ENCODE data around the gene FGGY. TPM values are rescaled to one million over a fixed set of nuclear protein-coding genes. Genes with fewer than 3 reads are reported as not detected.

The FGGY gene
- total RNA-seq, 1 donor from 2014 or later: 9.0 TPM

DNA sequence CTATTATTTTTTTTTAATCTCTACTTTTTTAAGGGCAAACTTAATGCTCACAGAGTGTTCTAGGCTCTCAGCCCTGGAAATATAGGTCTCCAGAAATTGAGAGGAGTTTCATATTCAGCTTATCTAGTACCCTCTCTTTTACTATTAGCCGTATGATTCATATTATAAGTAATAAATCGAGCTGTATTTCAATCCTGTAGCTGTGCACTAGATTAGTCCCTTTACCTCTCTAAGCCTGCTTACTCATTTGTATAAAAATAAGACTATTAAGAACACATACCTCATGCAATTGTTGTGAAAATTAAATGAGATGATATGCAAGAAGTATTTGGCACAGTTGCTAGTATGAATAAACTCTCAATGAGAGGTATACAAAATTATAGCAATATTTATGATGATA lies 389.7 kb downstream of the FGGY start:
- H3K36me3 Mint-ChIP-seq (ENCODE audit: low read depth): no peaks in the 10 kb centered on the region
- H3K27me3 Mint-ChIP-seq (ENCODE audit: low read depth): peaks cover 2% of the 10 kb centered on the region
- H3K27ac Mint-ChIP-seq (ENCODE audit: unreplicated experiment): no peak overlapping the region
- no peaks in the 10 kb centered on the region for H3K9me3 Mint-ChIP-seq (ENCODE audit: low read depth)
- peaks cover 4% of the 10 kb centered on the region for H3K4me1 Mint-ChIP-seq (ENCODE audit: low read depth)
- no peak overlapping the region for H3K4me3 Mint-ChIP-seq (ENCODE audit: unreplicated experiment)
- no peak for DNase-seq (ENCODE audit: low spot score)
- TF ChIP-seq, protein P1, sequence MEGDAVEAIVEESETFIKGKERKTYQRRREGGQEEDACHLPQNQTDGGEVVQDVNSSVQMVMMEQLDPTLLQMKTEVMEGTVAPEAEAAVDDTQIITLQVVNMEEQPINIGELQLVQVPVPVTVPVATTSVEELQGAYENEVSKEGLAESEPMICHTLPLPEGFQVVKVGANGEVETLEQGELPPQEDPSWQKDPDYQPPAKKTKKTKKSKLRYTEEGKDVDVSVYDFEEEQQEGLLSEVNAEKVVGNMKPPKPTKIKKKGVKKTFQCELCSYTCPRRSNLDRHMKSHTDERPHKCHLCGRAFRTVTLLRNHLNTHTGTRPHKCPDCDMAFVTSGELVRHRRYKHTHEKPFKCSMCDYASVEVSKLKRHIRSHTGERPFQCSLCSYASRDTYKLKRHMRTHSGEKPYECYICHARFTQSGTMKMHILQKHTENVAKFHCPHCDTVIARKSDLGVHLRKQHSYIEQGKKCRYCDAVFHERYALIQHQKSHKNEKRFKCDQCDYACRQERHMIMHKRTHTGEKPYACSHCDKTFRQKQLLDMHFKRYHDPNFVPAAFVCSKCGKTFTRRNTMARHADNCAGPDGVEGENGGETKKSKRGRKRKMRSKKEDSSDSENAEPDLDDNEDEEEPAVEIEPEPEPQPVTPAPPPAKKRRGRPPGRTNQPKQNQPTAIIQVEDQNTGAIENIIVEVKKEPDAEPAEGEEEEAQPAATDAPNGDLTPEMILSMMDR (IDR thresholded peaks at IDR 0.05): no peak

DNA sequence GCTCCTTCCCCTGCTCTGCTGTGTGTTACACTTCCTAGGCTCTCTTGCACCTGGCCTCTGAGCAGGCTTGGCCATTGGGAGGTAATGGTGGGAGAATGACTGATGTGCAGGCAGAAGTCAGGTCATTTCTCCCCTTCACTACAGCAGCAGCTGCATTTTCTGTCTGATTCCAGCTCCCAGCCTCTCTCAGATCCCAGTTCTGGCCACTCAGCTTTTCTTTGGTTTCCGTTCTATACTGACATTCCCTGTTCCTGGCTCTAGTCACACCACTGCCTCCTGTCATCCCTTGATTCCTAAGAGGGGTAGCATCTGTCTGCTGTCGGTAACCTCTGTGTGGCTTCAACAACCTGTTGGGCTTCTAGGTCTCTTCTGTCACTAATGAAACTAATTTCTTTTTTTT lies 390.2 kb downstream of the FGGY start:
- Mint-ChIP-seq H3K36me3 (ENCODE audit: low read depth) (no peaks in the 10 kb centered on the region), H3K4me3 (ENCODE audit: unreplicated experiment) (no peak overlapping the region), H3K27ac (ENCODE audit: unreplicated experiment) (no peak overlapping the region), H3K9me3 (ENCODE audit: low read depth) (no peaks in the 10 kb centered on the region), H3K27me3 (ENCODE audit: low read depth) (peaks cover 2% of the 10 kb centered on the region), H3K4me1 (ENCODE audit: low read depth) (peaks cover 9% of the 10 kb centered on the region)
- TF ChIP-seq, protein P1 (IDR thresholded peaks at IDR 0.05): no peak
- no peak for DNase-seq (ENCODE audit: low spot score)

DNA sequence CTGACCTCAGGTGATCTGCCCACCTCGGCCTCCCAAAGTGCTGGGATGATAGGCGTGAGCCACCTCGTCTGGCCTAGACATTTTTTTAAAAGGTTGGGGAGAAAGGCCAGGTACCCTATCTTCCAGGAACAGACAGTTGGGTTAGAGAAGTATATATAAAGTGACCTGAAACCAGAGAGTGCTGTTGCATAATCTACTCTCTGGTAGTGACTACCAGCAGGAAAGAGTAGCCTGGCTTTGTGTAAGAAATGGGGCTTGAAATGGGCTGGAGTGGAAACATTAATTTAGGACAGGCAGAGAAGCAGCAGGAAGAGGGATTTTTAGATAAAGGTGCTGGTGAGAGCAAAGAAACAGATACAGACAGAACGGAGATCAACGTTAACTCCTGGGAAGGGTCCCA lies 392.1 kb downstream of the FGGY start:
- TF ChIP-seq, protein P1 (IDR thresholded peaks at IDR 0.05): no peak
- Mint-ChIP-seq H3K9me3 (ENCODE audit: low read depth) (peaks cover 3% of the 10 kb centered on the region), H3K27me3 (ENCODE audit: low read depth) (peaks cover 2% of the 10 kb centered on the region), H3K36me3 (ENCODE audit: low read depth) (no peaks in the 10 kb centered on the region), H3K4me3 (ENCODE audit: unreplicated experiment) (no peak overlapping the region), H3K4me1 (ENCODE audit: low read depth) (peaks cover 16% of the 10 kb centered on the region), H3K27ac (ENCODE audit: unreplicated experiment) (no peak overlapping the region)
- no peak for DNase-seq (ENCODE audit: low spot score)

DNA sequence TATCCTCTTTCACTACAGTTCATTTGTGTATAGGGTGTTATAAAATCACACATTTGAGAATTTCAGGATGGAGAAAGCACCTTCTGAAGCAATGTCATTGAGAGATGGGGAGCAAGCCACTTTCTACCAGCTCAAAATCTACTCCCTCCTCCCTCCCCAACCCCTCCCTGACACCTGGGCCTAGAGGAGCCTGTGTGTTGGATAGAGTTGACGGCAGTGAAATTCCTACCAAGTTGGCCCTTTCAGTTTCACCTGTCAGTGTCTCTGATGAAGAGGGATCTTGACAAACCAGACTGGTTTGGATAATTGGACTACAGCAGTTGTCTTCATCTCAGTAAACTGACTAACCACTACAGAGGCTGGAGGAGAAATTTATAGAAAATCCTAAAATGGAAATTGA lies 392.8 kb downstream of the FGGY start:
- H3K9me3 Mint-ChIP-seq (ENCODE audit: low read depth): peaks cover 3% of the 10 kb centered on the region
- no peak overlapping the region for H3K4me3 Mint-ChIP-seq (ENCODE audit: unreplicated experiment)
- peaks cover 16% of the 10 kb centered on the region for H3K4me1 Mint-ChIP-seq (ENCODE audit: low read depth)
- no peak for DNase-seq (ENCODE audit: low spot score)
- peaks cover 2% of the 10 kb centered on the region for H3K27me3 Mint-ChIP-seq (ENCODE audit: low read depth)
- H3K27ac Mint-ChIP-seq (ENCODE audit: unreplicated experiment): no peak overlapping the region
- TF ChIP-seq, protein P1 (IDR thresholded peaks at IDR 0.05): no peak
- H3K36me3 Mint-ChIP-seq (ENCODE audit: low read depth): no peaks in the 10 kb centered on the region

DNA sequence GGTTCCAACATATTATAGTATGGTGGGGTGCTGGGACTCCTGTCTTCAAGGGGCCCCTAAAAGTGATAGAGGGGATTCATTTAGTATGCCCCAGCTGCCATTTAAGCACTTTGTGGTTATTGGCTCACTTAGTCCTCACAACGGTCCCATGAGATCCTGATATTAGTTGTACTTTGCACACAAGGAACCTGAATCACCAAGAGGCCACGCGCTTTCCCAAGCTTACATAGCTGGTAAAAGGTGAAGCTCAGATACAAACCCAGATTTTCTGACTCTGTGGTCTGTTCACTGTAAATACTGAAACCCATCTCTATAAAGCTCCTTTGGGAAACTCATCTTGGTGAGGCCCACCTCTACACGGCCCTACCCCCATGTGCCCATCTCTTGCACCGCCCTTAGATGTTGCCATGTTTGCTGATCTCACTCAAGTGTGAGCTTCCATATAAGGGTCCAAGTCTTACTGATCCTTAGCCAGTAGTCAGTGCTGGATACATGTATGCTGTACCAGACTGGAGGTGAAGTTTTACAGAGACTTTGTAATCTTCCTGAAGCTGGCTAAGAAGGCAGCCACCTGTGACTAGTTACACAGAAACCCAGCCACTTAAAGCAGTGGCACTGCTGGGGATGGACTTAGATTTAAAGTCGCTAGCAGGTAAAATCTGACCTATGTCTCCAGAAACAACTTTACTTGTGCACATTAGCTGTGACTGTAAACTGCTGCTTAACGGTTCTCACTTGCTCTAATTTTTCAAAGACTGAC lies 393.5 kb downstream of the FGGY start:
- Mint-ChIP-seq H3K4me3 (ENCODE audit: unreplicated experiment) (no peak overlapping the region), H3K4me1 (ENCODE audit: low read depth) (peaks cover 16% of the 10 kb centered on the region), H3K27me3 (ENCODE audit: low read depth) (peaks cover 2% of the 10 kb centered on the region), H3K27ac (ENCODE audit: unreplicated experiment) (no peak overlapping the region), H3K9me3 (ENCODE audit: low read depth) (peaks cover 3% of the 10 kb centered on the region), H3K36me3 (ENCODE audit: low read depth) (no peaks in the 10 kb centered on the region)
- DNase-seq (ENCODE audit: low spot score): no peak
- TF ChIP-seq, protein P1 (IDR thresholded peaks at IDR 0.05): no peak

Measured in chondrocyte (in vitro differentiated cells).